HUES6 (cell line): ENCODE data around the gene DDN.

Experiments used
- H3K27ac ChIP-seq: 2 replicates; pipeline ENCODE4 v1.7.0; 2013; ENCODE audit warnings: low read depth, mild to moderate bottlenecking, low read length, inconsistent platforms
- H3K27me3 ChIP-seq: 2 replicates; pipeline ENCODE4 v1.6.1; 2013; ENCODE audit warnings: low read length; ENCODE audit not compliant: control insufficient read depth, insufficient read depth
- H3K36me3 ChIP-seq: 2 replicates; pipeline ENCODE4 v1.6.1; 2013; ENCODE audit warnings: low read length; ENCODE audit not compliant: control insufficient read depth, insufficient read depth
- H3K4me1 ChIP-seq: 2 replicates; pipeline ENCODE4 v1.6.1; 2013; ENCODE audit warnings: low read length; ENCODE audit not compliant: control insufficient read depth, insufficient read depth
- H3K4me3 ChIP-seq: 2 replicates; pipeline ENCODE4 v1.5.1; 2013; ENCODE audit warnings: low read depth, low read length
- H3K9ac ChIP-seq: one replicate; pipeline ENCODE4 v1.6.1; 2013; ENCODE audit warnings: mild to moderate bottlenecking, low read length
- H3K9me3 ChIP-seq: 2 replicates; pipeline ENCODE4 v1.6.1; 2013; ENCODE audit warnings: low read depth, low read length; ENCODE audit not compliant: control insufficient read depth, insufficient read depth

DDN gene

DNA sequence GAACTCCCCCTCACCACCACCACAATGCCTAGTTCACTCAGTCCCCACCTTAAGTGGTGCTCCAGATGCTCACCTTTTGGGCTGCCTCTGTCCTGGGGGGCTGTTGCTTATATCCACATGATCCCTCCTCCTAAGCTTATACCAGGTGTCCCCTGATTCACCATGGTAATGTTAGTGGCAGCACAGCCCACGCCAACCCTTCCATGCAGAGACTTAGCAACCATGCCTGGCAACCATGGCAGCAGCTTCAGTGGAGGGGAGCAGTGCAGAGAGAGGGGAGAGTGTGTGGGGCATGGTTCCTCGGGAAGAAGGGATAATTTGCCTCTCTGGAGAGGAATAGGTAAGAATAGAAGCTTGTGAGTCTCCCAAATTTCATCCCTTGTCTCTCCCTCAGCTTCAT is 1.2 kb upstream of the DDN start:
- peaks cover 57% of the 10 kb centered on the region for H3K27me3 ChIP-seq
- no peak overlapping the region for H3K9ac ChIP-seq
- no peaks in the 10 kb centered on the region for H3K9me3 ChIP-seq
- no peak overlapping the region; the same call in 1 of the 2 replicates for H3K4me3 ChIP-seq
- H3K27ac ChIP-seq: no peak overlapping the region
- peaks cover 28% of the 10 kb centered on the region for H3K36me3 ChIP-seq
- peaks cover 23% of the 10 kb centered on the region for H3K4me1 ChIP-seq

DNA sequence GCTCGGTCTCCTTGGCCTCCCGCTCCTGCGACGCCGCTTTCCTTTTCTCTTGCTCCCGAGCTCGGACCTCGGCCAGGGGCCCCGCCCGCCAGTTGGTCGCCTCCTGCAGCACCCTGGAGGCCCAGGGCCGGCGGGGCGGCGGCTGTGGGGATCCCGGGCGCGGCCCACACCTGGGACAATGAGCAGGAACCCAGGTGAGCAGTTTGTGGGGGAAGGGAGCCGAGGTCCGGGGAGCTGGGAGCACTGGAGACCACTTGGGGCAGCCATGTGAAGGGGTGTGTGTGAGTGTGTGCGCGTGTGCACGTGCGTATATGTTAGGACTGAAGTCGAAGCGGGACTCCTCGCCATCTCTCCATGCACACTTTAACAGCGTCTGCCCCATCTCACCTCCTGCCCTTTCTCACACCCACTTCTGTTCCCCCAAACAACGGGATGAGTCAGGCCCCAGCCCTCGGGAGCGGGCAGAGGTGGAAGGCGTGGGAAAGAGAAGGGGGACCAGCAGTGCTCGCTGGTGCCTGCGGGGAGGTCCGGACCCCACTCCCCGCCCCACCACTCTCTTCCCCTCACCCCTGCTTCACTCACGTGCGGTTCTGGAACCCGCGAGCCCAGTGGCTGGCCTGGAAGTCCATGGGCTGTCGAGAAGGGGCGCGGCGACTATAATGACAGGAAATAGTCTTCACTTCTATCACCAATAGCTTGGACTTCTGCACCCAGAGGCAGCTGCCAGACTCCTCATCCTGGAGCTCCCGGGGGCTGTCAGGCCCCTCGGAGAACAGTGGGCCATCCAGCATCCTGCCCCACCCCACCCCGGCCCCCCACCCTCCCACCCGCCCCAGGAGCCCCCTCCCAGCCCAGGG is 450 bp downstream of the DDN start:
- H3K27me3 ChIP-seq: peaks cover 72% of the 10 kb centered on the region
- no peak overlapping the region for H3K27ac ChIP-seq
- H3K4me3 ChIP-seq: peak overlapping the region; percentile 54
- peaks cover 35% of the 10 kb centered on the region for H3K4me1 ChIP-seq
- peaks cover 17% of the 10 kb centered on the region; the same call in 1 of the 2 replicates for H3K36me3 ChIP-seq
- no peaks in the 10 kb centered on the region for H3K9me3 ChIP-seq
- H3K9ac ChIP-seq: no peak overlapping the region

DNA sequence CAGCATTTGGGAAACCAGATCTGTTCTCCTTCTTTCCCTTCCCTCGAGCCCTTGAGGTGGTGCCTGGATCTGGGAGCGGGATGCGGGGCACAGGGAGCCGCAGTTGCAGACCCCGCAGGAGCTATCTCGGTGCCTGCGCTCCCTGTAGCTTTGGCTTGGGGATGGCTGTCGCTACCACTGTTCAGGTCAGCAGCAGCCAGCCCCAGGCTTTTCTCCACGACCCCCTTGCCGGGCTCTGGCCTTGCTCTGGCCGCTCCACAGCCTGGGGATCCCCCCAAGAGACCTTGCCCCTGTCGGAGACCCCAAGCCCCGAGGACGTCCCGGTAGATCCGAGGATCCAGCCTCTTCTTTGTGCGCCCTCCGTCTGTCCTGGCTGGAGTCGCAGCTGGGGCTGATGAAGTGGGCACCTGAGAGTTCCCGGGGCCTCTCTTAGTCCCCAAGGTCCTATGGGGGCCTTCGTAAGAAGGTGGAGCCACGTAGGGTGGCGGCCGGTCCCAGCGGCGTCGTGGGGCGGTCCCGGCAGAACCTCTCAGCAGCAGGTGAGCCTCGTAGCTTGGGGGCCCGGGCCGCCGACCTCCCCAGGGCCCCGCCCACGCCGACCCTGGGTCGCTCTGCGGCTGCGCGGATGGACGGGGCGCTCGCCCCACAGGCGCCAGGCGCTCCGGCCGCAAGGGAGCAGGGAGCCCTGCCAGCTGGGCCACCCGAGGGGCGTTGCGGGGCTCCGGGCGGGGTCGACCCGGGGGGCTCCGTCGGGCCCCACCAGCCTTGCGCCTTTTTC is 1.3 kb downstream of the DDN start:
- no peaks in the 10 kb centered on the region for H3K9me3 ChIP-seq
- H3K9ac ChIP-seq: no peak overlapping the region
- H3K4me3 ChIP-seq: peak overlapping the region; percentile 54
- peaks cover 35% of the 10 kb centered on the region for H3K4me1 ChIP-seq
- H3K36me3 ChIP-seq: peaks cover 14% of the 10 kb centered on the region; the same call in 1 of the 2 replicates
- H3K27me3 ChIP-seq: peaks cover 80% of the 10 kb centered on the region
- H3K27ac ChIP-seq: no peak overlapping the region

DNA sequence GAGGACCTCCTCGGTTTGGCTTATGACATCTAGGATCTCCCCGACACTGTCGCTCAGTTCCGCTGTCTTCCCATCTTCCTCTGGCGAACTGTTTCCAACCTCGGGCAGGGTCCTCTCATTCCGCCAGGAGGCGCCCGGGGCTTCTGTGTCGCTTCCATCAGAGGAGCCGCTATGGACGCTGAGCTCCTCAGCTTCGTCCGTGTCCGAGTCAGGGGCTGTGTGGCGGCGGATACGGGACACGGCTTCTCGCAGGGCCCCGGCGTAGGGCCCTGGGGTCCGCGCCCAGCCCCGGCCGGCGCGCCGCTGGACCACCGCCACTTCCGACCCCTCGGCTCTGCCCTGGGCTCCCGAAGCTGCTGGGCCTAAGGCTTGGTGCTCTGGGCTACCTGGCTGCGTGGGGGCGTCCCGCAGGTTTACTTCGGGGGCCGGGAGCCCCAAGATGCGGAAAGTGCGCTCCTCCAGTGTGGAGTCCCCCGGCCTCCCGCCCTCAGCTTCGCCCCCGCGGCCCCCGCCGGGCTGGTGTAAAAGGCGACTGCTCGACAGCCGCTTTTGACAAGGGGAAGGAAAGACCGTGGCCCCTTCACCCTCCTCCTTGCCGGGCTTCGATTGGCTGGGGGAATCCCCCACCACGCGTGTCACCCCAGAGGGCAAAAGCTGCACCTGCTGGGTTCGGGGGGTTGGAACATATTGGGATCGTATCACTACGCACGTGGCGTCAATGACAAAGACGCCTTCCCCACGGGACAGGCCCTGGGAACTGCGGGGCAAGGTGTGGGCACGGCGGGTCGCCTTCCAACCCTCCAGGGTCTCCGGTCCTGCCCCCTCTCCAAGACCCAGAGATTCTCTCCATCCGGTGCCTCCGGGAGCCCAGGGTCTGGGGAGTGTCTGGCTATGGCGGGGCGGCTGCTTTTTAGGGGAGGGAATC is 2.1 kb downstream of the DDN start:
- H3K9ac ChIP-seq: no peak overlapping the region

DNA sequence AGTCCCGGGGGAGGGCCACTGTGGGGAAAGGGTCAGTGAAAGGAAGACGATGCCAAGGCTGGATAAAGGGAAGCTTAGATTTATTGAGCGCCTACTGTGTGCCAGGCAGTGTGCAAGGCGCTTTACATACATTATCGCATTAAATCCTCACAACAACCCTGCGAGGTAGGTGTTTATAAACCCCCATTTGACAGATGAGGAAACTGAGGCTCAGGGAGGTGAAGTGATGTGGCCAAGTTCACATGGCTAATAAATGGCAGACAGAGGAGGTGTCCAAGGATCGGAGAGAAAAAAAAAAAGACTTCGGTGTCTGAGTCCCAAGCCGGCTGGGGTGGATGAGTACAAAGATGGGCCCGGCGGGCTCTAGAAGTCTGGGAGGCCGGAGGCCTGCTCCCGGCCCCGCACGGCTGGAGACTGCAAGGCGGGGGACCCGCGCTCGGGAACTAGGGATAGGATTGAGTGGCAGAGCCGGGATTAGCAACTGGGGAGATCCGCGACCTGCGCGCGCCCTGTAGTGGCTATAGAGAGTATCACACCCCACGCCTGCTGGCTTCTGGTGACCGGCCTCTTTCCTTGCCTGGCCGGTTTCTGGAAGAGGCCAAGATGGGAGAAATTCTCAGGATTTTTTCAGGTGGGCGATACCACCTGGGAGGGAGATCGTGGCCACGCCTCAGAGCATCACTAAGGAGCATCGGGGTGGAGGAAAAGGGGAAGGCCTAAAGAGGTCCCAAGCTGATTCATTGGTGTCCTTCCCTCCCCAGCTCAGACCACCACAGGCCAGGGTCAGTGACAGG is 3.9 kb downstream of the DDN start:
- Histone ChIP-seq H3K9ac (no peak overlapping the region), H3K4me1 (peaks cover 41% of the 10 kb centered on the region), H3K4me3 (peak overlapping the region; percentile 41), H3K27ac (no peak overlapping the region), H3K27me3 (peaks cover 77% of the 10 kb centered on the region), H3K36me3 (no peaks in the 10 kb centered on the region), H3K9me3 (no peaks in the 10 kb centered on the region)

More for the DNA sequence above, 2.1 kb downstream of the DDN start:
- Histone ChIP-seq H3K9me3 (no peaks in the 10 kb centered on the region), H3K4me1 (peaks cover 35% of the 10 kb centered on the region), H3K36me3 (peaks cover 6% of the 10 kb centered on the region; the same call in 1 of the 2 replicates), H3K27me3 (peaks cover 82% of the 10 kb centered on the region), H3K27ac (no peak overlapping the region), H3K4me3 (peak overlapping the region; percentile 54)

DNA sequence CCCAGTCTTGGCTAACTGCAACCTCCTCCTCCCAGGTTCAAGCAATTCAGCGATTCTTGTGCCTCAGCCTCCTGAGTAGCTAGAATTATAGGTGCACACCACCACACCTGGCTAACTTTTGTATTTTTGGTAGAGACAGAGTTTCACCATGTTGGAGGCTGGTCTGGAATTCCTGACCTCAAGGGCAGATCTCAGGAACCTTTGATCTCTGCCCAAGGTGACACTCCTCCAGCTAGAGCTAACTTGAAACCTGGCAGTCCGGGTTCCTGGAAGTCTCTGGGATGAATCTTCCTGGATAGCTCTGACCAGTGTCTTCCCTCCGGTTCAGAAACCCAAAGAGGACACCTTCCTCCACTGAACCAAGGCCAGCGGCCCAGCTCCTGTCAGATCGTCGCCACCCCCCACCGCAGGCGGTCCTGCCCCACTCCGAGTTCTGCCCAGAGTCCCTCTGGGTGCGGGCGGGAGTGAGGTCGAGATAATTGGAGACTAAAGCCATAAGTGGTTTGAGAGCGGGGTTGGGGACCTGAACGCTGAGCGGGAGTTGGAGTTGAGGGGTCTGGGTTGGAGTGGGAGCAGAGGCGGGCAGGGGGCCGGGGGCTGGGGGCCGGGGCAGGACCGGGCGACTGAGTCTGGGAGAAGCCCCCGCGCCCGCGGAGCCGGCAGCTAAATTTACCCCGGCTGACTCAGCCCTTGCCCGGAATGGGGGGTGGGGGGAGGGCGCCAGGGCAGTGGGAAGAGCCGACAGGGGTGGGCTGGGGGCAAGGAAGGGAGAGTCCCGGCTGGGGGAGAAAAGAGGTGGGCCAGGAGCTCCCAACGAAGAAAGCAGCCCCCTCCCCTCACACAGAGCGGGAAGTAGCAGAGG is 4.7 kb downstream of the DDN start:
- Histone ChIP-seq H3K9ac (no peak overlapping the region), H3K27ac (no peak overlapping the region), H3K9me3 (no peaks in the 10 kb centered on the region), H3K27me3 (peaks cover 69% of the 10 kb centered on the region), H3K4me1 (peaks cover 33% of the 10 kb centered on the region), H3K4me3 (peak overlapping the region; percentile 41), H3K36me3 (no peaks in the 10 kb centered on the region)

DNA sequence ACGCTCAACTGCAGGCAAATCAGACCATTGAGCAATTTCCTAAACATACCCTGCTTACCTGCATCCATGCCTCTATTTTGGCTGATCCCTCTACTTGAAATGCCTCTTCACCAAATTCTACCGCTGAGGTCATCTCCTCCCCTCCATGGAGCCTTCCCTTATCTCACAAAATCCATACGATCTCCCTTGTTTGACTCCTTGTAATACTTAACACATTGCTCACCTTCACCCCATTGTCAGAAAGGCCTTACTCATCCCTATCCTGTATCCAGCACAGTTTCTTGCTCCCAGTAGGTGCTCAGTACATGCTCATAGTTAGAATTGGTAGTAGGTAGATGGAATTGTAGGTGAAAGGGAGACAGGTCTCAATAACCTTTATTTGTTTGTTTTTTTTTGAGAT is 5.4 kb downstream of the DDN start:
- Histone ChIP-seq H3K4me3 (no peak overlapping the region), H3K36me3 (no peaks in the 10 kb centered on the region), H3K9ac (no peak overlapping the region), H3K9me3 (no peaks in the 10 kb centered on the region), H3K4me1 (peaks cover 31% of the 10 kb centered on the region), H3K27ac (no peak overlapping the region), H3K27me3 (peaks cover 68% of the 10 kb centered on the region)

DNA sequence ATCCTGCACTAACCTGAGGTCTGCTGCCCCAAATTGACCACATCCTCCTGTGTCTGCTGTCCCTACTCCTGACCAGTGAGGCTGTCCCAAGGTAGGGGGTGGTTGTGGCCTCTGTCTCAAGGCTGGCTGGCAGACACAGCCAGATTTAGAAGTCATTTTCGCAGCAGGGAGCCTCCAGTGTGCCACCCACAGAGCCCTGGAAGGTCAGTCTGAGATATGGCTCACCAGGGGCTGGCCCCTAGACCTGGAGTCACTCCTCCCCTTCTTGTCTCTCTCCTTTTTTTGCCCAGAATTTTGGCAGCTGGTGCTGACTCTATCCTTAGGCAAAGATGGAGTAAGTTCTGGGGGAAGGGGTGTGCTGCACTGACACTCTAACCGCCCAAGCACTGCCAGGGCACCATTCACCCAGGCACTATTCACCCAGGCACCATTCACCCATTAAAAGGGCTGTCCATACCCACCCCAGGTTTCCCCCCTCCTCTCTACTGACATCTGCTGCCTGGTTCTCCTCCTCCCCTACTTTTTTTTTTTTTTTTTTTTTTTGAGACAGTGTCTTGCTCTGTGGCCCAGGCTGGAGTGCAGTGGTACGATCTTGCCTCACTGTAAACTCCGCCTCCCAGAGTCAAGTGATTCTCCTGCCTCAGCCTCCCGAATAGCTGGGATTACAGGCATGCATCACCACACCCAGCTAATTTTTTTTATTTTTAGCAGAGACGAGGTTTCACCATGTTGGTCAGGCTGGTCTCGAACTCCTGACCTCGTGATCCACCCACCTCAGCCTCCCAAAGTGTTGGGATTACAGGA is 7.7 kb downstream of the DDN start:
- H3K4me3 ChIP-seq: no peak overlapping the region
- peaks cover 63% of the 10 kb centered on the region for H3K27me3 ChIP-seq
- peaks cover 22% of the 10 kb centered on the region for H3K4me1 ChIP-seq
- H3K36me3 ChIP-seq: no peaks in the 10 kb centered on the region
- H3K27ac ChIP-seq: no peak overlapping the region
- no peak overlapping the region for H3K9ac ChIP-seq
- H3K9me3 ChIP-seq: no peaks in the 10 kb centered on the region

DNA sequence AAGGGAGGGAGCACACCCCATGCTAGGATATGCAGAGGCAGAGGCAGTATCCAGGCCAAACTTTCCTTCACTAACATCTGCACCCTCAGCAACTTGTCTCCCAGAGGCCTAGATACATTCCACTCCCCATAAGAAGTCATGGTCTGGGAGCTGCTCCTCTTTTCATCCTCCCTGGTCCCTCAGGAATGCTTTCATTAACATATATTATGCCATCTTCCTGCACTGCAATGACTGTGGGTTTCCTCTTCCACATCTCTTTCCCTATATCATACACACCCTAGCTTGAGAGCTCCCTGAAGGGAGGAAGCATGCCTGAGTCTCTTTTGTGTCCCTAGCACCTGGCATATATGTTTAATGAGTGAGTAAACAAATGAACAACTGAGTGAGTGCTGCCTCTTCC is 8.6 kb downstream of the DDN start:
- Histone ChIP-seq H3K27me3 (peaks cover 63% of the 10 kb centered on the region), H3K9me3 (no peaks in the 10 kb centered on the region), H3K9ac (no peak overlapping the region), H3K36me3 (no peaks in the 10 kb centered on the region), H3K4me1 (peaks cover 20% of the 10 kb centered on the region), H3K4me3 (no peak overlapping the region), H3K27ac (no peak overlapping the region)
